CD4-positive, alpha-beta T cell treated with Interferon alpha-2 for 1 hour (primary cell): ENCODE data around the gene KCNT1.

Source experiments
- DNase-seq, 2 donors: peaks; one replicate each; pipeline ENCODE4 v3.0.0-alpha.2; 2020 to 2022

KCNT1 gene

GRCh38 chr9:135728436-135729110 is 26.6 kb downstream of the KCNT1 start:
- no peak for DNase-seq

GRCh38 chr9:135729480-135729879 is 27.5 kb downstream of the KCNT1 start:
- no peak for DNase-seq

DNA sequence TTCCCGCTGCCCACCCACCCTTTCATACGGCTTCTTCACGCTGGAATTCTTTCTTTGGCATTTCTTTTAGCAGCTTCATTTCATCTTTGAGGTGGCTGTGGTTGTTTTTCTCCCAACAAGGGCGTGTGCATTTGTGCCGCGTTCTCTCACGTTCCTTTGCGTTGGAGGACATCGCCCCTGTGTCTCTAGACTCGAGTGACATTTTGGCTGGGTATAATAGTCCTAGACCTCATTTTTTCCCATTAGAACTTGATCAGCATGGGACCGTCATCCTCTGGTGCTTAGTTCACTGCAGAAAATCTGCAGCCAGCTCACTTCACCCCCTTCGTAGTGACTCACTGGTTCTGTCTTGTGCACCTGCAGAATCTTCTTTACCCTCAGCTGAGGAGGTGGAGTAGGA is 29.5 kb downstream of the KCNT1 start:
- DNase-seq = no peak

- no peak for DNase-seq
Measured at GRCh38 chr9:135732569-135733257, 30.7 kb downstream of the KCNT1 start.

GRCh38 chr9:135734616-135735144 is 32.7 kb downstream of the KCNT1 start:
- DNase-seq = no peak

- no peak for DNase-seq
Measured at GRCh38 chr9:135736272-135736978, 34.4 kb downstream of the KCNT1 start.

- no peak for DNase-seq
Measured at GRCh38 chr9:135736979-135737839, 35.2 kb downstream of the KCNT1 start.

- DNase-seq = no peak
Measured at GRCh38 chr9:135737840-135738521, 36.0 kb downstream of the KCNT1 start.

DNA sequence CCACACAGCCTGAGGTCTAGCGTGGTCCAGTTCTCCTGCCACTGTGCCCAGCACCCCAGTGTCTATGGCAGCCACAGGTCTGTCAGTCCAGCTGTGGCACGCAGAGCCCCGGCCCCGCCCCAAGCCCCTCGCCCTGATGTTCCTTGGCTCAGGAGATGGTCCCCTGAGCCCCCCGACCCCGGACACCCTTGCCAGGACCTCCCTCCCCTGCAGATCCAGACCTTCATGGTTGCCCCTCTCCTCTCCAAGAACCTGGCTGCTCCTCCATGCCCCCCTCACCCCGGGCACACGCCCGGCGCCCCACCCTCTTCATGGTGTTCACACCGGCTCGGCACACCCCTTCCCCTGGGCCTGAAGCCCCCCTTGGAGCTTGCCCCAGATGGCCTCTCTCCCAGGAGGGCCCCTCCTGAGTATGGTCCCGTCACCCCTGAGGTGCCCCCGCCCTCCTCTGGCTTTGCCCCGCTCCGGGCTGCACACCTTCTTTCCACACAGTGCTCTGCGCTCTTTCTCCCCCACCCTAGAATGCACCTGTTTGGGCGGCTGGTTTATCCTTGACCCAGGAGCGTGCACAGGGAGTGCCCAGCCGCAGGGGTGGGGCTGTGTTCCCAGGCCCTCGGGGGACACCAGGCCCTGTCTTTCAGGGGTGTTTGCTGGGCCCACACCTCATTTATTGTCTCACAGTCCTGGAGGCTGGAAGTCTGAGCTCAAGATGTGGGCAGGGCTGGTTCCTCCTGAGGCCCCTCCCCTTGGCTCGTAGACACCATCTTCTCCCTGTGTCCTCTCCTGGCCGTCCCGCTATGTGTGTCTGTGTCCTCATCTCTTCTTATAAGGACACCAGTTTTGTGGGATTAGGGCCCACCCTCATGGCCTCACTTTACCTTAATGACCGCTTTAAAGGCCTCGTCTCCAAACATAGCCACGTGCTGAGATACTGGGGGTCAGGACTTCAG is 37.6 kb downstream of the KCNT1 start:
- DNase-seq = no peak

DNA sequence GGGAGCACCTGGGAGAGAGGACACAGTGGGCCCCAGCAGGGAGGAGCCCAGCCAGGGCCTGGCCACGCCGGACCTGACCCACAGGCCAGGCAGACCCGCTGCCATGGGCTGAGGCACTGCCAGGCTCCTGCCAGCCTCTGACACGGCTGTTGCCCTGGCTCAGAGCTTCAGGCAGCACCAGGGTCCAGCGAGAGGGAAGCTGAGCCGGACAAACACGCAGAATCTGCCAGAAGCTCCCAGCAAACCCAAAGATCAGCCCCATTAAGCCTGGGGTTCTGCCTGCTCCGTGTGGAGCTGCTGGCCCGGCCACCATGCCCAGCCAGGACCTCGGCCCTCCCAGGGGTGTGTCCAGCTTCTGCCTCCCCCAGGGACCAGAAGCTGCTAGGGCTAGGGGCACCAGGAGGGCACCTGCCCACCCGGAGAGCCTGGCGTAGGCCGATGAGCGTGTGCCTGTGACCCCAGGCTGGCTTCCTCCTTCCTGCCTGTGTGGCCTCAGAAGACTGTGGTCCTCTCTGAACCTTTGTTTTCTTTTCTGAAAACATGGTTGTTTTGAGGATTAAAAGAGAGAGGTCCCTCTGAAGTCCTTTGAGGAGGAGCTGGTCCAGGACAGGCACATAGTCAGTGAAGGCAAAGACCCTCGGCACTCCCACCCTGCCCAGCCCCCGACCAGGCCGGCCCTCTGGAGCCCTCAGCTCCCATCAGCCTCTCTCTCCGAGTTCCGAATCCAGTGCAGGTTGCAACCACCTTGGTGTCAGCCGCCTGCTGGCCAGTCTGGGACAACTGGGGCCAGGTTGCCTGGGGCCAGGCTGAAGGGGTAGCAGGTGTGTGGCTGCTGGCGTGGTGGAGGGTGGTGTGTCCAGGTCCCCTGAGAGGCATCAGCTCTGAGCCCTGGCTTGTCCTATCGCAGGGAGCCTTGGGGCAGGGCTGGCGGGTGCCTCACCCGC is 39.6 kb downstream of the KCNT1 start:
- DNase-seq = no peak

DNA sequence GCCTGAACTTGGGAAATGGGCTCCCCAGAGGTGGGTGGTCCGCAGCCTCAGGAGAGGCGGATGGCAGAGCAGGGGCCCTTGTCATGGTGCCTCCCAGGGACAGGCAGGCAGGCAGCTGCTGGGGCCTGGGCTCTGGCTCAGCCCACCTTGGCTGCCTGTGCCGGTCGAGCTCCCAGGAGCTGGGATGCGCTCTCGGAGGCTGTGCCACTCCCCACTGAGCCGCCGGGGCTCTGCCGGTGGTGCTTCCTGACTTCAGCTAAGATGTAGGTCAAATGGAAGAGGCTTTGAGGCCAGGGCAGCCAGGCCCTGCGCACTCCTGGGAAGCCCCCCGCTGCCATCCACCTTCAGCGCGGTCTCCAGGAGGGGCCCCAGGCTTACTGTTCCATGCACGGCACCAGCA is 41.0 kb downstream of the KCNT1 start:
- no peak for DNase-seq

- no peak for DNase-seq
Measured at GRCh38 chr9:135743546-135744332, 41.8 kb downstream of the KCNT1 start.

DNA sequence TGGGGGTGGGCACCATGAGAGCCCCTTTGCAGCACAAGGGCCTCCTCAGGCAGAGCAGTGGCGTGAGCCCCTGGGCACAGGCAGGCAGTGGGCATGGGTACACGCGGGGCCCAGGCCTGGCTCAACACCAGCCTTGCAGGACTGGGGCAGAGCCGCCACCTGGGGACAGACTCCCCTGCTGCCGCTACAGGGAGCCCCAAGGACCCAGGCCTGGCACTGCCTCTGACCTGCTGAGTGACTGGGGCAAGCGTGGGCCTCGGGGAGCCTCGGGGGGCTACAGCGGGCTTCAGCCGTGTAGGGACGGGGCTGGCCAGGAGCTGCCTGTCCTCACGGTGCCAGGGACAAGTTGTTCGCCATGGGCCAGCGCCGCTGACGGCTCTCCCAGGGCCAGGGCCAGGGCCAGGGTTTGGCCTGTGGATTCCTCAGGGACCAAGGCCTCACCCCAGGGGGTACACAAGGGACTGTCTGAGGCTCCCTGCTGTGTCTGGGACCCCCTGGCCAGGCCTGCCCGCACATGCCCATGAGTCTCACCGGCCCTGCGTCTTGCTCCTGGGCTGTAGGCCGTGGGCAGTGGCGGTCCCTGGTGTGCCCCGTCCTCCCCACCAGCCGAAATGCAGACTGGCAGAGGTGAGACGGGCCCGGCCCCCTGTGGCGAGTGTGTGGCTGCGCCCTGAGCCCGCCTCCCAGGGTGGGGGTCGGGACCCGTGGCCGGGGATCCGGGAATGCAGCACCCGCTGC is 42.5 kb downstream of the KCNT1 start:
- no peak for DNase-seq

DNA sequence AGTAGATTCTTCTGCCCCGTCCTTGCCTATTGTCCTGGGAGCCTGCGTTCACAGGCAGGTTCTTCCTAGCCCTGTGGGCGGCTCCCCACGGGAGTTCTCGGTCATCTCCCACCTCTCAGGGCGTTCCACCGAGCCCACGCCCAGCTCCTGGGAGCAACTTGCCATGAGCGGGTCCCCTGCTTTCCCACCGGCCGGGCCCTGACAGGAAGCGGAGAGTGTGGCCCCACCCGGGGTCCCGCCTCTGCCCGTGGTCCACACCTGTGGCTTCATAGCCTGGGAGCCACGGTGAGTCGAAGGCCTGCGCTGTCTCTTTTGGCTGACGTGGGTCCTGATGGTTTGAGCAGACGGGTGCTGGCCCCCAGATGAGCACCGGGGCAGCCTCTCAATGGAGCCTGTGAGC is 43.2 kb downstream of the KCNT1 start:
- no peak for DNase-seq

DNA sequence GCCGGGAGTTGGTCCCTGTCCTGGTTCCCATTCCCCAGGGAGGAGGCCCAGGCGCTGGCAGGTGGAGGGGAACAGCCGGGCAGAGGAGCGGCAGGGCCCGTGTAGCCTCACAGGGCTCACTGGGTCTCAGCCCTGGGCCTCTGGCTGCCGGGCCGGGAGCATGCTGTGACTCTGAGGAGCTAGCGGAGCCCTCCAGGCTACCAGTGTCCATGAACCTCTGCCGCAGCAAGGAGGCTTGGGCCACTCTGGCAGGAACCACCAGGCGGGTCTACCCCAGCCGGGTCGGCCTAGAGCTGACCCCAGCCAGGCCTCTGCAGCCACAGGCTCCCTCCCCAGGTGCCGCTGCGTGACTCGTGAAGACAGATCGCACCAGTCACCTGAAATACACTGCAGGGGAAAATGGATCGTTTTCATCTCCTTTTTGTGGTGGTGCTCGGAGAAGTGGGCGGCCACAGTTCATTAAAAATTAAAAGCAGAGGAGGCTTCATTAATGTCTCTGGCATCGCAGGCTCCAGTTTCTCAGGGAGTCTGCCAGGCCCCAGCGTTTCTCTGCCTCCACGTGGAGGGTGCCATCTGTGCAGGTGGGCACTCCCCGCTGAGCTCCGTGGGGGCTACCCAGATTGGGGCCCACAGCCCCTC is 43.8 kb downstream of the KCNT1 start:
- no peak for DNase-seq

GRCh38 chr9:135746565-135746964 is 44.6 kb downstream of the KCNT1 start:
- no peak for DNase-seq

GRCh38 chr9:135747311-135747710 is 45.3 kb downstream of the KCNT1 start:
- no peak for DNase-seq

GRCh38 chr9:135748676-135749075 is 46.7 kb downstream of the KCNT1 start:
- no peak for DNase-seq
